ENCODE results near the gene WWOX. TPM values are rescaled to one million over a fixed set of nuclear protein-coding genes. Genes with fewer than 3 reads are reported as not detected.

WWOX gene
- polyA plus RNA-seq, 1 donor (not counting 4 experiments of a cell fraction or from before 2014, with no cell fraction given): 5.1 TPM

DNA sequence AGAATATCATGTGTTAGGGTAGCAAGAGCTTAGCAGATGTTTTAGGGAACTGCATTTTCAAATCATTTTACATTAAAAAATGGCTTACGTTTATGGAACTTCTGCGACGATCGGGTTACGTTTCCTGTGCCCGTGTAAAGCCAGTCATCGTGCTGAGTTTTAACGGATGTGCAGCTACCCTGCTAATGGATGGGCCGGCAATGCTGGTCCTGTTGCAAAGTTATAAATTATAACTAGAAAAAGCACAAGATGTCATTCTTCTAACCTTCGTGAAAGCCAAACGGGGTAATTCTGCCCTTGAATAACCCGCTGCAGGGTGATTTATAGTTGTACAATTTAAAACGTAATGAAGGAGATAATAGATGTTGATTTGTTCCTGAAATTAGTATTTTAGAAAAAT lies 339.2 kb downstream of the WWOX start:
- Histone ChIP-seq H3K4me2 (ENCODE audit: control insufficient read depth, extremely low read depth, insufficient read depth, low read depth, low read length) (no peak overlapping the region), H3K79me2 (ENCODE audit: control insufficient read depth, insufficient read depth, low read length) (no peaks in the 10 kb centered on the region), H3K9me1 (ENCODE audit: control insufficient read depth, extremely low read depth, insufficient read depth, low read length) (no peaks in the 10 kb centered on the region), H4K20me1 (ENCODE audit: control insufficient read depth, extremely low read depth, insufficient read depth, low read length) (no peaks in the 10 kb centered on the region), H3K4me1 (ENCODE audit: control insufficient read depth, extremely low read depth, insufficient read depth, low read length) (no peaks in the 10 kb centered on the region), H2AFZ (ENCODE audit: control insufficient read depth, low read length) (no peak overlapping the region), H3K9ac (ENCODE audit: control insufficient read depth, extremely low read depth, insufficient read depth, low read length) (no peak overlapping the region), H3K27ac (ENCODE audit: control insufficient read depth, insufficient read depth, low read length) (no peak overlapping the region), H3K4me3 (ENCODE audit: control insufficient read depth in 2 of 3, extremely low read depth in 1 of 3, insufficient read depth in 2 of 3, low read depth in 1 of 3, low read length in 3 of 3) (no peak overlapping the region), H3K27me3 (ENCODE audit: control insufficient read depth, extremely low read depth, insufficient read depth, low read length) (no peaks in the 10 kb centered on the region), H3K36me3 (ENCODE audit: control insufficient read depth in 2 of 2, extremely low read depth in 1 of 2, insufficient read depth in 2 of 2, low read length in 2 of 2) (no peaks in the 10 kb centered on the region), H3K9me3 (ENCODE audit: control insufficient read depth, low read depth, low read length) (no peaks in the 10 kb centered on the region)
- TF ChIP-seq EZH2 (IDR thresholded peaks at IDR 0.05; ENCODE audit: low read length): no peak
- TF ChIP-seq, protein P1, sequence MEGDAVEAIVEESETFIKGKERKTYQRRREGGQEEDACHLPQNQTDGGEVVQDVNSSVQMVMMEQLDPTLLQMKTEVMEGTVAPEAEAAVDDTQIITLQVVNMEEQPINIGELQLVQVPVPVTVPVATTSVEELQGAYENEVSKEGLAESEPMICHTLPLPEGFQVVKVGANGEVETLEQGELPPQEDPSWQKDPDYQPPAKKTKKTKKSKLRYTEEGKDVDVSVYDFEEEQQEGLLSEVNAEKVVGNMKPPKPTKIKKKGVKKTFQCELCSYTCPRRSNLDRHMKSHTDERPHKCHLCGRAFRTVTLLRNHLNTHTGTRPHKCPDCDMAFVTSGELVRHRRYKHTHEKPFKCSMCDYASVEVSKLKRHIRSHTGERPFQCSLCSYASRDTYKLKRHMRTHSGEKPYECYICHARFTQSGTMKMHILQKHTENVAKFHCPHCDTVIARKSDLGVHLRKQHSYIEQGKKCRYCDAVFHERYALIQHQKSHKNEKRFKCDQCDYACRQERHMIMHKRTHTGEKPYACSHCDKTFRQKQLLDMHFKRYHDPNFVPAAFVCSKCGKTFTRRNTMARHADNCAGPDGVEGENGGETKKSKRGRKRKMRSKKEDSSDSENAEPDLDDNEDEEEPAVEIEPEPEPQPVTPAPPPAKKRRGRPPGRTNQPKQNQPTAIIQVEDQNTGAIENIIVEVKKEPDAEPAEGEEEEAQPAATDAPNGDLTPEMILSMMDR (optimal IDR thresholded peaks at IDR 0.05 in 1 of 3, IDR thresholded peaks at IDR 0.05 in 1 of 3, conservative IDR thresholded peaks at IDR 0.05 in 1 of 3; ENCODE audit: extremely low read depth in 1 of 3, insufficient read depth in 2 of 3, low read length in 3 of 3): no peak
- FAIRE-seq (no peak), DNase-seq (ENCODE audit: low read depth, low spot score) (no peak)
- dilution Hi-C loops (cut with MboI; ENCODE audit: extremely low pct_ligation_motif_present, low sequenced_read_pairs): no loop called here

DNA sequence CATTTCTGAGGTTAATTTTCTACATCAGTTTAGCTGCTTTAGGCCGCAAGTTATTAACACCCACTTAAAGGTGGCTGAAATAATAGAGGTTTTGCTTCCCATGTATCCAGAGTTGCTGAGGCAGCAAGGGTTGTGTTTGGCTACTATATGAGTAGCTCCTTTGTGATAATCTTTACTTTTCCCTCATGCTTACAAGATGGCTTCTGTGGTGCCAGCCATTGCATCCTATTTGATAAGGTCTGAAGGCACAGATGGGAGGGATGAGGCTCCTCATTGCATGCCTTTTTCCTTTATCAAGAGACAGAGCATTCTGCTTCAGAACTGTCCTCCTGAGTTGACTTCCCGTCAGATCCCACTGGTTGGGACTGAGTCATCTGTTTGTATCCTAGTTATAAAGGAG lies 340.2 kb downstream of the WWOX start:
- no peaks in the 10 kb centered on the region for H3K9me1 ChIP-seq (ENCODE audit: control insufficient read depth, extremely low read depth, insufficient read depth, low read length)
- no peaks in the 10 kb centered on the region for H3K36me3 ChIP-seq (ENCODE audit: control insufficient read depth in 2 of 2, extremely low read depth in 1 of 2, insufficient read depth in 2 of 2, low read length in 2 of 2)
- H2AFZ ChIP-seq (ENCODE audit: control insufficient read depth, low read length): no peak overlapping the region
- no peak overlapping the region for H3K4me2 ChIP-seq (ENCODE audit: control insufficient read depth, extremely low read depth, insufficient read depth, low read depth, low read length)
- TF ChIP-seq EZH2 (IDR thresholded peaks at IDR 0.05; ENCODE audit: low read length): no peak
- TF ChIP-seq, protein P1 (optimal IDR thresholded peaks at IDR 0.05 in 1 of 3, IDR thresholded peaks at IDR 0.05 in 1 of 3, conservative IDR thresholded peaks at IDR 0.05 in 1 of 3; ENCODE audit: extremely low read depth in 1 of 3, insufficient read depth in 2 of 3, low read length in 3 of 3): no peak
- no peaks in the 10 kb centered on the region for H4K20me1 ChIP-seq (ENCODE audit: control insufficient read depth, extremely low read depth, insufficient read depth, low read length)
- no peaks in the 10 kb centered on the region for H3K79me2 ChIP-seq (ENCODE audit: control insufficient read depth, insufficient read depth, low read length)
- no peaks in the 10 kb centered on the region for H3K9me3 ChIP-seq (ENCODE audit: control insufficient read depth, low read depth, low read length)
- DNase-seq (ENCODE audit: low read depth, low spot score) (no peak), FAIRE-seq (no peak)
- H3K27me3 ChIP-seq (ENCODE audit: control insufficient read depth, extremely low read depth, insufficient read depth, low read length): no peaks in the 10 kb centered on the region
- no peak overlapping the region for H3K4me3 ChIP-seq (ENCODE audit: control insufficient read depth in 2 of 3, extremely low read depth in 1 of 3, insufficient read depth in 2 of 3, low read depth in 1 of 3, low read length in 3 of 3)
- H3K9ac ChIP-seq (ENCODE audit: control insufficient read depth, extremely low read depth, insufficient read depth, low read length): no peak overlapping the region
- no peak overlapping the region for H3K27ac ChIP-seq (ENCODE audit: control insufficient read depth, insufficient read depth, low read length)
- dilution Hi-C loops (cut with MboI; ENCODE audit: extremely low pct_ligation_motif_present, low sequenced_read_pairs): no loop called here
- H3K4me1 ChIP-seq (ENCODE audit: control insufficient read depth, extremely low read depth, insufficient read depth, low read length): no peaks in the 10 kb centered on the region

Measured in keratinocyte (primary cell).